ENCODE data around the gene TMEM132C.

TMEM132C gene

GRCh38 chr12:128510511-128510910 lies 243.5 kb downstream of the TMEM132C start:
- DNase-seq, result no peak

GRCh38 chr12:128513331-128513730 lies 246.4 kb downstream of the TMEM132C start:
- DNase-seq, result no peak

- no peak for DNase-seq
Observed at GRCh38 chr12:128513831-128514230, 246.9 kb downstream of the TMEM132C start.

- DNase-seq, result no peak
Observed at GRCh38 chr12:128518644-128519043, 251.7 kb downstream of the TMEM132C start.

- DNase-seq, result no peak
Observed at GRCh38 chr12:128519426-128519825, 252.5 kb downstream of the TMEM132C start.

GRCh38 chr12:128521981-128522380 lies 255.0 kb downstream of the TMEM132C start:
- no peak for DNase-seq

GRCh38 chr12:128524439-128524838 lies 257.5 kb downstream of the TMEM132C start:
- DNase-seq, result no peak

- DNase-seq, result no peak
Observed at GRCh38 chr12:128531170-128531569, 264.2 kb downstream of the TMEM132C start.

- DNase-seq, result no peak
Observed at GRCh38 chr12:128534906-128535305, 267.9 kb downstream of the TMEM132C start.

- DNase-seq, result no peak
Observed at GRCh38 chr12:128536810-128537209, 269.8 kb downstream of the TMEM132C start.

GRCh38 chr12:128537668-128538067 lies 270.7 kb downstream of the TMEM132C start:
- DNase-seq, result no peak

GRCh38 chr12:128542844-128543243 lies 275.9 kb downstream of the TMEM132C start:
- no peak for DNase-seq

- DNase-seq, result no peak
Observed at GRCh38 chr12:128543460-128543859, 276.5 kb downstream of the TMEM132C start.

- no peak for DNase-seq
Observed at GRCh38 chr12:128543971-128544370, 277.0 kb downstream of the TMEM132C start.

- no peak for DNase-seq
Observed at GRCh38 chr12:128548949-128549348, 282.0 kb downstream of the TMEM132C start.

GRCh38 chr12:128549601-128550218 lies 282.7 kb downstream of the TMEM132C start:
- DNase-seq, result no peak

- DNase-seq, result no peak
Observed at GRCh38 chr12:128551266-128551665, 284.3 kb downstream of the TMEM132C start.

GRCh38 chr12:128554546-128555304 lies 287.8 kb downstream of the TMEM132C start:
- DNase-seq, result no peak

- DNase-seq, result no peak
Observed at GRCh38 chr12:128557231-128557630, 290.3 kb downstream of the TMEM132C start.

- DNase-seq, result no peak
Observed at GRCh38 chr12:128564956-128565355, 298.0 kb downstream of the TMEM132C start.

- no peak for DNase-seq
Observed at GRCh38 chr12:128567730-128568129, 300.8 kb downstream of the TMEM132C start.

- DNase-seq, result no peak
Observed at GRCh38 chr12:128570191-128571065, 303.5 kb downstream of the TMEM132C start.
